Embryonic facial prominence (tissue), 1 donor: ENCODE measurements around the gene CA12.
"Not testable (repeated sequence)": the region's sequence is repeated elsewhere in the genome, so short reads cannot be mapped to it uniquely, and the experiment has no call there.

Experiments
- DNase-seq: peaks from one replicate; pipeline ENCODE4 v3.0.0-alpha.2; 2016; ENCODE audit errors: extremely low spot score

CA12 gene

GRCh38 chr15:63357061-63357460 is 24.6 kb downstream of the CA12 start:
- no peak for DNase-seq

GRCh38 chr15:63354821-63355650 is 26.6 kb downstream of the CA12 start:
- DNase-seq: no peak

- DNase-seq: no peak
Measured at GRCh38 chr15:63353887-63354286, 27.8 kb downstream of the CA12 start.

GRCh38 chr15:63353261-63353660 is 28.4 kb downstream of the CA12 start:
- DNase-seq: no peak

- no peak for DNase-seq
Measured at GRCh38 chr15:63352808-63353207, 28.8 kb downstream of the CA12 start.

- no peak for DNase-seq
Measured at GRCh38 chr15:63351170-63351569, 30.5 kb downstream of the CA12 start.

- no peak for DNase-seq
Measured at GRCh38 chr15:63350178-63350621, 31.4 kb downstream of the CA12 start.

GRCh38 chr15:63349621-63350020 is 32.0 kb downstream of the CA12 start:
- no peak for DNase-seq

GRCh38 chr15:63349156-63349555 is 32.5 kb downstream of the CA12 start:
- DNase-seq: no peak

GRCh38 chr15:63348392-63348791 is 33.3 kb downstream of the CA12 start:
- no peak for DNase-seq

- DNase-seq: no peak
Measured at GRCh38 chr15:63347074-63347857, 34.4 kb downstream of the CA12 start.

- DNase-seq: no peak
Measured at GRCh38 chr15:63345391-63345752, 36.3 kb downstream of the CA12 start.

- DNase-seq: no peak
Measured at GRCh38 chr15:63344731-63345390, 36.8 kb downstream of the CA12 start.

- not testable (repeated sequence) for DNase-seq
Measured at GRCh38 chr15:63342996-63343562, 38.6 kb downstream of the CA12 start.

- no peak for DNase-seq
Measured at GRCh38 chr15:63341898-63342297, 39.7 kb downstream of the CA12 start.

- DNase-seq: no peak
Measured at GRCh38 chr15:63340878-63341277, 40.8 kb downstream of the CA12 start.

GRCh38 chr15:63340353-63340752 is 41.3 kb downstream of the CA12 start:
- DNase-seq: no peak

- DNase-seq: no peak
Measured at GRCh38 chr15:63339836-63340235, 41.8 kb downstream of the CA12 start.

GRCh38 chr15:63339006-63339766 is 42.5 kb downstream of the CA12 start:
- no peak for DNase-seq

- peak; percentile 59 for DNase-seq
Measured at GRCh38 chr15:63338170-63338569, 43.5 kb downstream of the CA12 start.

GRCh38 chr15:63337046-63337445 is 44.6 kb downstream of the CA12 start:
- no peak for DNase-seq
